K562 (cell line): Measurements from ENCODE around the gene OR6B2. TPM values are rescaled to one million over a fixed set of nuclear protein-coding genes. Genes with fewer than 3 reads are reported as not detected.

Experiments
- CEBPG ChIP-seq, 3 experiments: fragments of 200-800 bp in 1 of 3; sonication (Bioruptor generic) in 1 of 3; sonication (generic) in 1 of 3; formaldehyde crosslinking in 1 of 3; IDR thresholded peaks in 2 of 3; conservative IDR thresholded peaks in 1 of 3; 2 replicates each; pipeline versions ENCODE4 v1.6.1 to v1.8.0; 2016 to 2022; ENCODE audit warnings: missing compliant biosample characterization in 2 of 3, missing genetic modification characterization in 2 of 3, mild to moderate bottlenecking in 1 of 3, missing genetic modification reagents in 1 of 3
- DLX4 ChIP-seq: fragments of 250-450 bp; sonication (Bioruptor Pico); IDR thresholded peaks from 2 replicates; pipeline ENCODE4 v1.6.1; 2021; ENCODE audit warnings: mild to moderate bottlenecking
- ETV5 ChIP-seq: sonication (generic); formaldehyde crosslinking; IDR thresholded peaks from 2 replicates; pipeline ENCODE4 v1.4.0; 2020; ENCODE audit warnings: low read depth, mild to moderate bottlenecking, missing genetic modification reagents
- FOSL1 ChIP-seq: fragments of 200-800 bp; sonication (Bioruptor generic); conservative IDR thresholded peaks from 2 replicates; pipeline ENCODE4 v1.6.1; 2016; ENCODE audit warnings: missing genetic modification characterization, missing compliant biosample characterization
- FOXJ3 ChIP-seq: sonication (generic); formaldehyde crosslinking; IDR thresholded peaks from 2 replicates; pipeline ENCODE4 v1.4.0; 2020; ENCODE audit warnings: mild to moderate bottlenecking, missing genetic modification reagents
- KLF6 ChIP-seq: fragments of 250-450 bp; sonication (Bioruptor Pico); IDR thresholded peaks from 2 replicates; pipeline ENCODE4 v1.4.0; 2020; ENCODE audit warnings: mild to moderate bottlenecking, moderate library complexity, borderline replicate concordance
- POLR2AphosphoS2 ChIP-seq: IDR thresholded peaks from 2 replicates; pipeline ENCODE4 v1.6.1; 2012; ENCODE audit warnings: low read length, improper control_type of control experiment
- PURB ChIP-seq: sonication (generic); formaldehyde crosslinking; IDR thresholded peaks from 2 replicates; pipeline ENCODE4 v1.9.0; 2021; ENCODE audit warnings: low read depth, mild to moderate bottlenecking, missing genetic modification reagents
- ZNF639 ChIP-seq, 2 experiments: fragments of 200-800 bp in 1 of 2; sonication (Bioruptor generic) in 1 of 2; sonication (generic) in 1 of 2; formaldehyde crosslinking in 1 of 2; IDR thresholded peaks in 1 of 2; conservative IDR thresholded peaks in 1 of 2; 2 replicates each; pipeline versions ENCODE4 v1.5.0 to v1.6.1; 2016 to 2020; ENCODE audit warnings: missing compliant biosample characterization in 1 of 2, missing genetic modification characterization in 1 of 2, missing genetic modification reagents in 1 of 2
- polyA plus RNA-seq, 8 experiments: library from polyadenylated mRNA; depleted of rRNA in 4 of 8; stranded (reverse) in 5 of 8; unstranded in 3 of 8; fragments of >200 nt; fragmentation: Nextera tagmentation in 2 of 8; fragmentation: Illumina TruSeq in 1 of 8; extraction: Ambion mirVana in 2 of 8; extraction: Trizol in 1 of 8; gene quantifications; 2 replicates each; pipeline versions ENCODE4 v1.2.1 to v1.2.3, GENCODE V29; 2011 to 2014; ENCODE audit warnings: inconsistent platforms in 1 of 8, missing spikeins in 1 of 8
- total RNA-seq, 7 experiments: library from RNA; depleted of rRNA in 6 of 7; stranded (reverse); fragments of >200 nt in 6 of 7; fragmentation: Illumina TruSeq in 2 of 7; extraction: Trizol in 2 of 7; gene quantifications; 2 replicates each; pipeline versions ENCODE4 v1.2.1 to v1.2.3, GENCODE V29; 2011 to 2021; ENCODE audit warnings: low replicate concordance in 1 of 7

The OR6B2 gene
- total and polyA plus RNA-seq, 9 of the 15 experiments (the other 6 are each of a cell fraction or from before 2014, with no cell fraction given), result not detected

GRCh38 chr2:240068193-240068592 lies 38.0 kb upstream of the OR6B2 start (continued):
- TF ChIP-seq KLF6 (CRISPR knock-in tag) (no peak), DLX4 (CRISPR knock-in tag) (no peak), ZNF639 (CRISPR knock-in tag; conservative IDR thresholded peaks at IDR 0.05 in 1 of 2, IDR thresholded peaks at IDR 0.05 in 1 of 2) (no peak), FOXJ3 (CRISPR knock-in tag) (no peak), FOSL1 (tag) (no peak), POLR2AphosphoS2 (no peak), CEBPG (CRISPR knock-in tag; IDR thresholded peaks at IDR 0.05) (no peak), CEBPG (tag; conservative IDR thresholded peaks at IDR 0.05 in 1 of 2, IDR thresholded peaks at IDR 0.05 in 1 of 2) (no peak), PURB (CRISPR knock-in tag) (no peak), ETV5 (CRISPR knock-in tag) (no peak)
